Activated naive CD8-positive, alpha-beta T cell treated with anti-CD3 and anti-CD28 coated beads, Interleukin-2, amount 50 U/mL, for 24 hours (primary cell): ENCODE results near the gene CDK1.

Experiments
- ATAC-seq: fragments of 150-1000 bp; cut with Tn5 transposase; one replicate; pipeline ENCODE4 v1.10.0; 2021
- DNase-seq: peaks from one replicate; pipeline ENCODE4 v3.0.0; 2021
- H3K27ac Mint-ChIP-seq: one replicate; pipeline ENCODE4 v1.8.0; 2021; ENCODE audit warnings: mild to moderate bottlenecking, mixed read lengths
- H3K27me3 Mint-ChIP-seq: one replicate; pipeline ENCODE4 v1.8.0; 2021; ENCODE audit warnings: mixed read lengths
- H3K36me3 Mint-ChIP-seq: one replicate; pipeline ENCODE4 v1.8.0; 2021; ENCODE audit warnings: low read depth, mixed read lengths
- H3K4me1 Mint-ChIP-seq: one replicate; pipeline ENCODE4 v1.8.0; 2021; ENCODE audit warnings: mixed read lengths
- H3K4me3 Mint-ChIP-seq: one replicate; pipeline ENCODE4 v1.8.0; 2021; ENCODE audit warnings: mild to moderate bottlenecking, moderate library complexity, mixed read lengths
- H3K9me3 Mint-ChIP-seq: one replicate; pipeline ENCODE4 v1.8.0; 2021; ENCODE audit warnings: mixed read lengths

Gene CDK1

DNA sequence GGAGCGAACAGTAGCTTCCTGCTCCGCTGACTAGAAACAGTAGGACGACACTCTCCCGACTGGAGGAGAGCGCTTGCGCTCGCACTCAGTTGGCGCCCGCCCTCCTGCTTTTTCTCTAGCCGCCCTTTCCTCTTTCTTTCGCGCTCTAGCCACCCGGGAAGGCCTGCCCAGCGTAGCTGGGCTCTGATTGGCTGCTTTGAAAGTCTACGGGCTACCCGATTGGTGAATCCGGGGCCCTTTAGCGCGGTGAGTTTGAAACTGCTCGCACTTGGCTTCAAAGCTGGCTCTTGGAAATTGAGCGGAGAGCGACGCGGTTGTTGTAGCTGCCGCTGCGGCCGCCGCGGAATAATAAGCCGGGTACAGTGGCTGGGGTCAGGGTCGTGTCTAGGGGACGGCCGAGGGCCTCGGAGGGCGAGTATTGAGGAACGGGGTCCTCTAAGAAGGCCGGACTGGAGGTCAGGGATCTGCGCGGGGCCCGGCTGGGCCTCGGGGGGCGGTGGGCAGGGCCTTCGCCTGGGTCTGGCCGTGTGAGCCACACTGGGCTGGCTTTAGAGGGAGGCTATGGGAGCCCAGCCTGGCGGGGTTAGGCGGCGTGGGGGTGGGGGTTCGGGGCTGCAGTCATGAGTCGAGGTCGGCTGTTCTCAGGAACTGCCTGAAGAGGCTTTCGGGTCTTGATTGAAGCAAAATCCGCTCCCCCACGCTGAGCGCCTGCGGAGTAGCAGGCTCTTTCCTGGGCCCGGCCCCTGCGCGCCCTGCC lies at the start of gene CDK1:
Gene CDK1, plus strand, starts transcription at position 265 of the 757 bp plus-strand sequence. CDS start 1,688 bp downstream, outside the sequence.
- Mint-ChIP-seq H3K27ac (peak within 1 kb of the TSS; percentile 96), H3K27me3 (peaks cover 3% of the 10 kb centered on the region), H3K4me1 (peaks cover 29% of the 10 kb centered on the region), H3K4me3 (peak within 1 kb of the TSS; percentile 97), H3K9me3 (no peaks in the 10 kb centered on the region), H3K36me3 (peaks cover 35% of the 10 kb centered on the region)
- ATAC-seq = peak; percentile 99
- peak; percentile 94 for DNase-seq

DNA sequence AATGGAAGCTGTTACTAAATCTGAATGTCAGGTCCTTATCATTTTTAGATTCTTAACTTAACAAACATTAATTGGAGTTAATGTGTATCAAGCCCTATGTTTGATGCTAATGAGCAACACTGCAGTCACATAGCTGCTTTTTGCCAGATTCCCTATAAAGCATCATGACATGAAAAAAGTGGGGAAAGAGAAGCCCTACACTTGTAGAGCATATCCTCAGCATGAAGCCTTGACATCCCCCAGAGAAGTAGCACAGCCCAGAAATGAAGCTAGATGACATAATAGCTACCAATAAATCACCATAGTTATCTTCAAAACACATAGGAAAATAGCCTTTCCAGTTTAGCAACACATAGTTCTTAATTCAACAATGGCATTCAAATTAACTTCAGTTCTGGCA lies 49.2 kb upstream of the CDK1 start:
- Mint-ChIP-seq H3K9me3 (no peaks in the 10 kb centered on the region), H3K27ac (no peak overlapping the region), H3K27me3 (peaks cover 27% of the 10 kb centered on the region), H3K36me3 (no peaks in the 10 kb centered on the region), H3K4me3 (no peak overlapping the region), H3K4me1 (peaks cover 19% of the 10 kb centered on the region)
- DNase-seq = no peak
- ATAC-seq = no peak

DNA sequence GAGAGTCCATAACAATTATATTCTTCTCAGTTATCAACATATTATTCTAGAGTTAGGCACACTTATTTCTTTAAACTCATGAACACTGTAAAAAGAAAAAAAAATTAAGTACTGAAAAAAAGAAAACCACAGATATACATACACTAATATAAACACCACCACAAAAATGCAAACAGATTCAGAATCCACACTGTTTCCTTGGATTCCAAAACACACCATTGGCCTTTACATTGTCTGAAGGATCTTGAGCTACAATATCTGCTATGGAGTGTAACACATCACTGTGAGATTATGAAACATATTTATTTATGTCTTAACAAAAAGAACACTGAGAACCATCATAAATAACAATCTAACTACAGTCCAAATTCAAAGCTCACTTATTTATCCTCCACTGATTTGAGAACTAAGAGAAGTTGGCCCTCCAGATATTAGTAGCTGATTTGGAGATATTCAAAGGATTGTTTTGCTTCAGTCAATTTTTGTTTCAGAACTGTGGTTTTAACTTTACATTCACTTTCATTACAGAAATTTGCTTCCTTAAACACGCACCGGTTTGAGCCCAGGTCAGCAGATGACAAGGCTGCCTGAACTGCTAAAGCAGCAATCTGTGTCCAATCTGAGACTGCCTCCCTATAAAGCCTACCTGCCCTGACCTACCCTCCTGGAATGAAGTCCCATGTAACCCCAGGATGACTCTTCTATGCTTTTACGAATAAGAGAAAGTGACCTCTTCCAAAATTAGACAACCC lies 47.0 kb upstream of the CDK1 start:
- no peak overlapping the region for H3K27ac Mint-ChIP-seq
- peak overlapping the region; percentile 77 for H3K4me3 Mint-ChIP-seq
- no peaks in the 10 kb centered on the region for H3K36me3 Mint-ChIP-seq
- H3K27me3 Mint-ChIP-seq = peaks cover 29% of the 10 kb centered on the region
- H3K9me3 Mint-ChIP-seq = no peaks in the 10 kb centered on the region
- ATAC-seq = no peak
- H3K4me1 Mint-ChIP-seq = peaks cover 19% of the 10 kb centered on the region
- no peak for DNase-seq

DNA sequence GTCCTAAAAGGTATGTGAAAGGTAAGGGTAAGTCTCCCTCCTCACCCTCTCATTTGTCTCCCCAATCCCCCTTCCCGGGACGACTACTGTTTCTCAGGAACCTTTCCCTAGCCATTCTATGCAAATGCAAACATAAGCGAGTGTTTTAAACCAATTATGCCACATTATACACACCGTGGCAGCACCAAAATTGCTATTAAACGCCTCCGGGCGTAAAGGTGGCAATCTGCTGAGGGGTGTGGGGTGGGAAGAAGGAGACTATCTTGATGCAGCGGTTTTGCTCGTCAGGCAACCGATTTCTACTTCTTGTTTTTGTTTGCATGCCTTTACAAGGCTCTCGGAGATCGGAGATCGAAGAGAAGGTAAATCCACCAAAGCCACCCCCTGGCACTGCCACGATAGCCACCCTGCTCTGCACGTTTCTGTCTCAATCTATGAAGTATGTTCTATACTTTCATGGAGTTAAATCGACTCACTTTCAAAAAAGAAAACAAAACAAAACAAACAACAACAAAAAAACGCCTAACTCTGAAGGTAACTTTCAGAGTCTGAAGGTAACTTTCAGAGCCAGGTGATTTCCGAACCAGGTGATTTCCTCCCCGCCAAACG lies 46.0 kb upstream of the CDK1 start:
- DNase-seq = no peak
- Mint-ChIP-seq H3K36me3 (no peaks in the 10 kb centered on the region), H3K4me3 (peak overlapping the region; percentile 77), H3K27me3 (peaks cover 25% of the 10 kb centered on the region), H3K4me1 (peaks cover 19% of the 10 kb centered on the region), H3K9me3 (no peaks in the 10 kb centered on the region), H3K27ac (no peak overlapping the region)
- ATAC-seq = no peak

DNA sequence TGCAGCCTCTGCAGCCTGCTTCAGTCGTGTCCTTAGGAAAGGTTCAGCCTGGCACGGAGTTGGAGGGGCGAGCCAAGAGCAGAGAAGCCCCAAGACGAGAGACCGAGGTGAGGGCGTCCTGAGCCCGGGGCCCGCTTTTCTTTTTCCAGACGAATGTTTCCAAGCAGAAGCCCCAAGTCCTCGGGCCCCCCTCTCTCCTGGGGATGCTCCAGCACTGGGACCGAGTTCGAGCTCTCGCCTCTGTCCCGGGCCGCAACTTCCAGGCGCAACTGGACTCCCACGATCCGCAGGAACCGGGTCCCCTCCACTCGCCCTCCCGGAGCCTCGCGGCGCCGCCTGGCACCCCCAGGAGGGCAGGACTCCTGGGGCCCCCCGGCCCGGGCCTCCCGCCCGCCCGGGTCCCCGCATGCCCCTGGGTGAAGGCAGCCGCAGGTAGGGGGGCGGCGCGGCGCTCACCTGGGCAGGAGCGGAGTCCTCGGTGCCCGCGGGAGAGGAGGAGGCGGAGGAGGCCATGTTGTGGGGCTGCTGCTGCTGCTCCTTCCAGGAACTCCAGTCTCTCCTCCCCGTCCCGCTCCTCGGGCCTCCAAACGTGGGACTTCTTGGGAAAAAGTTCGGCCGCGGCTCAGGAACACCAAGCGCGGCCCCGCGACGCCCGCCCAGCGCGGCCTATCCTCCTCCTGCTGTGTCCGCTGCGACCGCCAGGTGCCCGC lies 45.3 kb upstream of the CDK1 start:
- DNase-seq (peak; percentile 19), ATAC-seq (peak; percentile 67)
- Mint-ChIP-seq H3K27ac (no peak overlapping the region), H3K36me3 (no peaks in the 10 kb centered on the region), H3K27me3 (peaks cover 25% of the 10 kb centered on the region), H3K4me3 (peak overlapping the region; percentile 77), H3K4me1 (peaks cover 17% of the 10 kb centered on the region), H3K9me3 (no peaks in the 10 kb centered on the region)

DNA sequence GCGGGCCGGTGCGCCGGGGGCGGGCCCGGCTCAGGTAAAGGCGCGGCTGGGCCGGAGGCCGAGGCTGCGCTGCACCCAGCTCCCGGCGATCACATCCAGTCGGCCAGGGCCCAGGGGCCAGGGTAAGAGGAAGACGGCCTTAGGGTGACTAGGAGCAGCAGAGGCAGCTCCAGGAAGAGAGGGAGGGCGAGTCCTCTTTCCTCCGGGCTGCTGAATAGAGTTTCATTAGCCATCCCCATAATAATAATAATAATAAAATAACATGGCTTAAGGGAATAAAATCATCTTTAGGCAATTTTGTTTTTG lies 44.8 kb upstream of the CDK1 start:
- H3K27ac Mint-ChIP-seq = no peak overlapping the region
- no peak for ATAC-seq
- H3K27me3 Mint-ChIP-seq = peaks cover 25% of the 10 kb centered on the region
- DNase-seq = no peak
- peaks cover 15% of the 10 kb centered on the region for H3K4me1 Mint-ChIP-seq
- no peaks in the 10 kb centered on the region for H3K36me3 Mint-ChIP-seq
- H3K9me3 Mint-ChIP-seq = no peaks in the 10 kb centered on the region
- peak overlapping the region; percentile 9 for H3K4me3 Mint-ChIP-seq

DNA sequence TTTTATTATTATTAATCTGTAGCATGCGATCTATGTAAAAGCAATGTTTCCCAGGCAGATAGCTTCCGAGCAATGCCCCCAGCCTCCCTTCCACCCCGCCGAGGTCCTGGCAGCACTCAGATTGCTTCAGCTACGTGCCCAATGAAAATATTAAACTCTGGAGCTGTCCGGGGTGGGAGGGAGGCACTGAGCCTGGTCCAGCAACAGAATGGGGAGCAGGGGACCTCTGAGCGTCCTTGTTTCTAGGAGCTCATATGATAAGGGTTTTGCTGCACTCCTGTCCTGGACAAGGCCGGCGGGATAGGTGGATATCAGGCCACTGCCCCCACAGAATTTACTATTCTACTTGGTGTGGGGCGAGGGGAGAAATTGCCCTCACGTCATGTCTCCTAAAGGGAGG lies 44.5 kb upstream of the CDK1 start:
- H3K9me3 Mint-ChIP-seq = no peaks in the 10 kb centered on the region
- H3K4me1 Mint-ChIP-seq = peaks cover 15% of the 10 kb centered on the region
- no peak for ATAC-seq
- no peak overlapping the region for H3K27ac Mint-ChIP-seq
- peaks cover 26% of the 10 kb centered on the region for H3K27me3 Mint-ChIP-seq
- no peak for DNase-seq
- peak overlapping the region; percentile 9 for H3K4me3 Mint-ChIP-seq
- no peaks in the 10 kb centered on the region for H3K36me3 Mint-ChIP-seq

DNA sequence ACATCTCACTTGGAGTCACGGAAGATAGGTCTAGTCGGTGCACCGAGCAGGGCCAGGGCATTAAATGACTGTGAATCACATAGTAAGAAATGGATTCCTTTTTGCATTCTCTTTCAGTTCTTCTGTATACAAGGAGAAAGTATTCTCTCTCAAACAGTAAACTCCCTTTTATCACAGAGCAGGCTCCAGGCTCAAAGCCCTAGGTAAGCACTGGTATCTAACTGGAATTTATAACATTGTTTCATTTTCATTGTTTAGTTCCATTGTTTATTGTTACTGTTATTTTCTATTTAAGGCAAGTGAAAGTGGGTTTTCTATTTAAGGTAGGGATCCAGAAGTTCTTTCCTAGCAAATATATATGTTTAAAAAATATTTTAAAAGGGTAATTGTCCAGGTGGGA lies 44.1 kb upstream of the CDK1 start:
- Mint-ChIP-seq H3K4me1 (peaks cover 15% of the 10 kb centered on the region), H3K4me3 (no peak overlapping the region), H3K27ac (no peak overlapping the region), H3K27me3 (peaks cover 27% of the 10 kb centered on the region), H3K36me3 (no peaks in the 10 kb centered on the region), H3K9me3 (no peaks in the 10 kb centered on the region)
- ATAC-seq (no peak), DNase-seq (no peak)

DNA sequence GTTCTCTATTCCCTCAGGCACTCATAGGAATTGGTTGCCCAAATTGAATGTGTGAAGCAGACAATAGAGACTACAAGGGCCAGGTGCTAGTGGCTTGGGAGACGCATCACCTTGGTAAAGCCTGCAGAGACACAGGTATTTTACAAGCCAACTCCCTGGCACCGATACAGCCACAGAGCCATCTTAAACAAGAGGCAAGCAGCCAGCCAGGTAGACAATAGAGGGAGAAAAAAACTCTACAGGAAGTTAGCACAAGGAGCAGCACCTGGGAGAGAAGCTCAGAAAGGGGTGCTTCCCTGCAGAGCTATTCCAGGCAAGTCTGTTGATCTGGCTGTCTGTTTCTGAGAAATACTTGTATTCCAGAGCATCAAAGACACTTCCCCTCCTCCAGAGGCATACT lies 43.0 kb upstream of the CDK1 start:
- Mint-ChIP-seq H3K36me3 (no peaks in the 10 kb centered on the region), H3K27ac (no peak overlapping the region), H3K27me3 (peaks cover 27% of the 10 kb centered on the region), H3K4me3 (no peak overlapping the region), H3K9me3 (no peaks in the 10 kb centered on the region), H3K4me1 (peaks cover 15% of the 10 kb centered on the region)
- no peak for DNase-seq
- no peak for ATAC-seq

DNA sequence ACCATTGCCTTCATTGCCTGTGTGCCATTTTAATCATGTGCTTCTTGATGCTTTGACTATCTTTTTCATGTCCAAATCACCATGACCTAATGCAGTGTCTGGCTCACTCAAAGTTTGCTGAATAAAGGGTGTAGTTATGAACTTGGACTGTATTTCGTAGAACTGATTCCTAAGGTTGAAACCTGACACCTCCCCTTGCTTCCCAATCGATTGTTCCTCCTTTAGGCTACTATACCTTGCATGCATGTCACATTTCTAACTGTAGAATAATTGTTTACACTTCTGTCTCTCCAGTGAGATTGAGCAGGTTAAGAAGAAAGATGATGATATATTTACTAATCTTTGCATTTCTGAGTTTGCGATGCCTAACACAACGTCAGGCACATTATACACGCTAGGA lies 41.0 kb upstream of the CDK1 start:
- no peak overlapping the region for H3K27ac Mint-ChIP-seq
- DNase-seq (no peak), ATAC-seq (no peak)
- no peaks in the 10 kb centered on the region for H3K36me3 Mint-ChIP-seq
- peaks cover 16% of the 10 kb centered on the region for H3K27me3 Mint-ChIP-seq
- H3K9me3 Mint-ChIP-seq = no peaks in the 10 kb centered on the region
- no peak overlapping the region for H3K4me3 Mint-ChIP-seq
- H3K4me1 Mint-ChIP-seq = peaks cover 5% of the 10 kb centered on the region

DNA sequence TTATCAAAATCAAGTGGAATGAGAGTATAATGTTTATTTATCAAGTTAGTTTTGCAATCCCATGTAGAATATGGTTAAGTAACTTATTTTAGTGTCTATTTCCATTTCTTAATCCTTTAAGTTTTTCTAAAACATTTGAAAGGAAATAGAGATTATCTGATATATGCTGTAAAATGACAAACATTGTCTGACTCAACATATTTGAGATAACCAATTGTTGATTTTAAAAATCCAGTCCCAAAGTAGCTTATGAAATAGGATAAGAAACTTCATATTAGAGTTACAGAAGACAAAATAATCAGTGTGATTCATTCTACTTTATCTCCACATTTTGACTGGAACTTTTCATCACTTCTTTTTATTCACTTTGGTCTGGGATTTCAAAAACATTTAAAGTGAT lies 38.7 kb upstream of the CDK1 start:
- no peaks in the 10 kb centered on the region for H3K9me3 Mint-ChIP-seq
- ATAC-seq (no peak), DNase-seq (no peak)
- H3K36me3 Mint-ChIP-seq = no peaks in the 10 kb centered on the region
- H3K27me3 Mint-ChIP-seq = peaks cover 10% of the 10 kb centered on the region
- no peaks in the 10 kb centered on the region for H3K4me1 Mint-ChIP-seq
- no peak overlapping the region for H3K27ac Mint-ChIP-seq
- H3K4me3 Mint-ChIP-seq = no peak overlapping the region

DNA sequence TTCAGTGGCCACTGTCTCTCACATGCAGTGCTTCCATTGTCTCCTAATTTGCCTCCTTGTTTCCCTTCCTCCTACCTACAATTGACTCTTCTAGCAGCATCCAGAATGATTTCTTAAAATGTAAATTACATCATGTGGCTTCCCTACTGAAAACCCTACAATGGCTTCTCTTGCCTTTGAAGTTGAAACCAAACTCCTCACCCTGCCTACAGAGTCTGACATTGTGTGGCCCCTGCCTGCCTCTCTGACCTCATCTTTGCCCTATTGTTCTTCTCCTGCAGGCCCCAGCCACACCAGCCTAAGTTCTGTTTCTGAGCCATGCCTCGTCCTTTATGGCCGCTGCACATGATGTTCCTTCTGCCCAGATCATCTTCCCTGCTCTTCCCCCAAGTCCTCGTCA lies 35.8 kb upstream of the CDK1 start:
- ATAC-seq = no peak
- no peak overlapping the region for H3K4me3 Mint-ChIP-seq
- no peaks in the 10 kb centered on the region for H3K9me3 Mint-ChIP-seq
- H3K4me1 Mint-ChIP-seq = no peaks in the 10 kb centered on the region
- H3K27me3 Mint-ChIP-seq = peaks cover 8% of the 10 kb centered on the region
- H3K36me3 Mint-ChIP-seq = no peaks in the 10 kb centered on the region
- no peak for DNase-seq
- no peak overlapping the region for H3K27ac Mint-ChIP-seq

DNA sequence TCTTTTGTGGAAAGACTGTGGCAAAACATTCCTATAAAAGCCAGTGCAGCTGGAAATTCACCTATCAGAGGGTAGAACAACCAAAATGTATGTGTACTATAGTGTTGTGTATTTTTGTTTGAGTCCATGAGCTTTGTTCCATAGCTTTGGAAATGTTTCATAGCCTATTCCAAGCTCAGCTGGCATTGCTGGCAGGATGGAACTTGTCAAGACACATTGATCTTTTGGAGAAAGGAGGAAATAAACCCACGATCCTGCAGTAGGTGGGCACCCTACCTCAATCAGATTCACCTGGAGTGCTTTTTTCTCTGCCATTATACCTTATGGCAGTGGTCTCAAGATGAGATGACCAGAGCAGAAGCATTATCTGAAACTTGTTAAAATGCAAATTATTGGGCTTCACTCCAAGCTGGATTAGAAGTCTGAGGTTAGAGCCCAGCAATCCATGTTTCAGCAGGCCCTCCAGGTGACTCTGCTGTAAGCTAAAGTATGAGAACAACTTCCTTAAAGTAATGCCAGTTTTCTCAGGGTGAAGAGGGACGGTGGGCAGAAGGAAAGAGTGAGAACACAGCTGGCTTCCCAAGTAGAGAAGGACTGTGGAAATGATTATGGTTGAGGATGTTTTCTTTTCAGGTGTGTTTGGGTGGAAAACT lies 30.3 kb upstream of the CDK1 start:
- no peak overlapping the region for H3K27ac Mint-ChIP-seq
- no peaks in the 10 kb centered on the region for H3K36me3 Mint-ChIP-seq
- H3K4me1 Mint-ChIP-seq = no peaks in the 10 kb centered on the region
- H3K27me3 Mint-ChIP-seq = peaks cover 11% of the 10 kb centered on the region
- ATAC-seq (no peak), DNase-seq (no peak)
- no peak overlapping the region for H3K4me3 Mint-ChIP-seq
- no peaks in the 10 kb centered on the region for H3K9me3 Mint-ChIP-seq

DNA sequence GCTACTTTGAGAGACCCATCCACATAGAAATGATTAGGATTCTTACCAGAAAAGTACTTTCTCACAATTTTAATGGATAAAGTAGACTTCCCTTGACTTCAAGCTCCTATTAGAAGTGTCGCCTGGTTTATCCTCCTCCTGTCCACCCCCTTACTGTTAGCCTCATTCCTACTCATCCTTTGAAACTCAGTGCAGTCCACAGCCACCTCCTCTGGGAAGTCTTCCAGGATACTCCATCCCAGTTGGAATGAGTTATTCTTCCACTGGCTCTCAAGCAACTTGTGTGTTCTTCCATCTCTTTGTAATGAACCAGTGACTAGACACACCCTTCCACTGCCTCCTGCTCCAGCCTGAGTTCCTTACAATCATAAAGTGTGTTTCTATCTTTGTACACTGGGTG lies 25.1 kb upstream of the CDK1 start:
- no peak for DNase-seq
- no peaks in the 10 kb centered on the region for H3K4me1 Mint-ChIP-seq

More for the DNA sequence above, 25.1 kb upstream of the CDK1 start:
- no peaks in the 10 kb centered on the region for H3K9me3 Mint-ChIP-seq
- H3K27me3 Mint-ChIP-seq = peaks cover 24% of the 10 kb centered on the region
- ATAC-seq = no peak
- H3K36me3 Mint-ChIP-seq = no peaks in the 10 kb centered on the region
- no peak overlapping the region for H3K27ac Mint-ChIP-seq
- H3K4me3 Mint-ChIP-seq = no peak overlapping the region
